HG03025 (cell line): Measurements from ENCODE around the gene CLDN15.
"Not testable (repeated sequence)": the region's sequence is repeated elsewhere in the genome, so short reads cannot be mapped to it uniquely, and the experiment has no call there.

Experiments
- ATAC-seq: cut with Tn5 transposase; IDR thresholded peaks from one replicate; pipeline ENCODE4 v1.9.1; 2021; ENCODE audit warnings: mild to moderate bottlenecking, moderate library complexity; ENCODE audit not compliant: unreplicated experiment, low FRiP score

CLDN15 gene

DNA sequence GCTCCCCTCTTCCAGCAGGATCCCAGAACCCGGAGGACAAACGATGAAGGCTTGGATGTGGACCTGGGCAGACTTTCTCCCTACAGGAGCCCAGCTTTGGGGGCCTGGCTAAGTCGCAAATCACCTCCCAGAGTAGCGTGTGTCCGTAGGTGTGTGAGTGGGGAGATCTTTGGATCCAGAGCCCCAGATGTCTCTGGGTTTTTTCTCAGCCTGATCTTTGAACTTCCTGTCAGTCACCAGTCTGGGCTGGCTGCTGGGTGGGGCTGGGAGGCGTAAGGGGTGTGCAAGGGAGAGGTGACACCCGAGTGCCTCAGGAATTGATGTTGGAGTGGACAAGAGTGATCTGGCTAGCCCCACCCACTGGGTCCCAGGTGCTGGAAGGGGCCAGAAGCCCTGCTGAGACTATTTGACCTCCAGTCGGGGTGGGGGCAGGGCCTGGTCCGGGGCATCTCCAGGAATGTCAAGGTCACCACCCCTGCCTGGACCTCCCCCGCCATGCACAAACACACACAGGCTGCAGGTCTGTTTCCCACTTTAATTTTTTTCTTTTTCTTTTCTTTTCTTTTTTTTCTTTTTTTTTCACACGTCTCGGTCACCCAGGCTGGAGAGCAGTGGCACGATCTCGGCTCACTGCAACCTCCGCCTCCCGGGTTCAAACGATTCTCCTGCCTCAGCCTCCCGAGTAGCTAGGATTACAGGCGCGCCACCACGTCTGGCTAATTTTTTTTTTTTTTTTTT, 36.6 kb downstream of the CLDN15 start, which contains the start of gene MOGAT3:
Gene MOGAT3, minus strand, starts transcription at position 175 of the 738 bp plus-strand sequence. CDS start 182 bp downstream, outside the sequence.
- ATAC-seq, result no peak

DNA sequence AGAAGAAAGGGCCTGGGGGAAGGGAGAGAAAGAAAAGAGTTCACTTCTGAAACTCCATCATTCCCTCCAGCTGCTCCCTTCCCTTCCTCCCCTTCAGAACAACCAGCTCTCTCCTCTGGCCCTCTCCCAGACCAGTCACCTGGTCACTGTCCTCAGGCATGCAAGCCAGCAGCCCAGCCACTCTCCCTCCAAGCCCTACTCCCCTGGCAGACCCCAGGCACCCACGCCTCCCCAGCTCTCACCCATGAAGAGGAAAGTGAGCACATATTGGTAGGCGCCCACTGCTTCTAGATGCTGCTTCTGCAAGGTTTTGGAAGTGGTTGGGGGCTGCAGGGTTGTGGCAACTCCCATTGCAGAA, 37.1 kb downstream of the CLDN15 start:
- no peak for ATAC-seq

DNA sequence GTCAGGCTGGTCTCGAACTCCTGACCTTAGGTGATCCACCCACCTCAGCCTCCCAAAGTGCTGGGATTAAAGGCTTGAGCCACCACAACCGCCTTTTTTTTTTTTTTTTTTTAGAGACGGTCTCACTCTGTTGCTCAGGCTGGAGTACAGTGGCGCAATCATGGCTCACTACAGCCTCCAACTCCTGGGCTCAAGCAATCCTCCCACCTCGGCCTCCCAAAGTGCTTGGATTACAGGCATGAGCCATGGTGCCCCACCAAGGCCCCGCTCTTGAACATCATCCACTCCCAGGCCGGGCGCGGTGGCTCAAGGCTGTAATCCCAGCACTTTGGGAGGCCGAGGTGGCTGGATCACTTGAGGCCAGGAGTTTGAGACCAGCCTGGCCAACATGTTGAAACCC, 38.1 kb downstream of the CLDN15 start:
- ATAC-seq, result not testable (repeated sequence)

DNA sequence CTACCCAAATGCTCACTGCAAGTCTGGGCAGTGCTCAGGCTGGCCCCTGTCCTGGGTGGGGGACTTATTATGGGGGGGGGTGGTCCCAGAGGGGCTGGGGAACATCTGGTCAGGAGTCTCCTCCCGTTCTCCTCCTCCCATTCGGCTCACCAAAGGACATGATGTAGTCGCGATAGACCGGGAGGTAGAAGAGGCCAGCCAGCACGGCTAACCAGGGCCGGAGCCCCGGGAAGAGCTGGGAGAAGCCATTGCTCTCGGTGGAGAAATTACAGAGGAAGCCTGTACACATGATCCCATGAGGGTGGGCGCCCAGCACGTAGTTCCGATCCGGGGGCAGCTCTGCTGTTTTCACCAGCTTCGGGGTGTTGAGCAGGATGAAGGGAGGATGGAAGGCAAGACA, 39.1 kb downstream of the CLDN15 start:
- ATAC-seq, result no peak

DNA sequence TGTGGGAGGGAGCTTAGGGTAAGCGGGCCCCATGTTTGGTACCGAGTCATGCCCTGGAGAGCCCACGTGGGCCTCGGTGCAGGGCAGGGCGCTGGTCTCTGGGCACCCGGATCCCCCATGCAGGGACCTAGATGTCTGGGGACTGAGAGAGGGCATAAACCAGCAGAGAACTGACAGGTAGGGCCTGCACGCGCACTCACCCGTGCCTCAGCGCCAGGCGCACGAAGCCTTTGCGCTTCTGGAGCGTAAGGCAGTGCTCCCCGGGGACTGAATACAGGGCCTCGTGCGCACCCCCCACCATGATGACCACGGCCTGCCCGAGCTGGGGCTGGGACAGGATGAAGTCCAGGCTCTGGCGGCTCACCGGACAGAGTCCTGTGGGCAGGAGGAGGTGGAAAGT, 39.6 kb downstream of the CLDN15 start:
- no peak for ATAC-seq

DNA sequence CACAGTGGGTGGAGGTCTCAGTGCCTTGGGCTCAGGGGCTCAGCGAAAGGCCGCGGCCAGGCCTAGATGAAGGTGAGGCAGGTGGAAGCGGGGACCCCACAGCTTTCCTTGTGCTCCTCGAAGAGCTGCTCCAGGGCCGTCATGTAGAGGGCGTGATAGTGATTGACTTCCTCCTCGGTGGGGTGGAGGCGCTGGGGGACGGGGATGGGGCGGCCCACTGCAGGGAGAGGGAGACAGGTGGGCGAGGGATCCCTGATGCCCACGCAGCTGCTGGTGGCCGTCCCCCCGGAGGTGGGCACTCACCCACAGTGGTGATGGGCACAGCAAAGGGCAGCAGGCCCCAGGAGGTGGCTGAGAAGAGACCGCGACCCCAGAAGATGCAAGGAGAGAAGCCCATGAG, 41.7 kb downstream of the CLDN15 start:
- no peak for ATAC-seq

DNA sequence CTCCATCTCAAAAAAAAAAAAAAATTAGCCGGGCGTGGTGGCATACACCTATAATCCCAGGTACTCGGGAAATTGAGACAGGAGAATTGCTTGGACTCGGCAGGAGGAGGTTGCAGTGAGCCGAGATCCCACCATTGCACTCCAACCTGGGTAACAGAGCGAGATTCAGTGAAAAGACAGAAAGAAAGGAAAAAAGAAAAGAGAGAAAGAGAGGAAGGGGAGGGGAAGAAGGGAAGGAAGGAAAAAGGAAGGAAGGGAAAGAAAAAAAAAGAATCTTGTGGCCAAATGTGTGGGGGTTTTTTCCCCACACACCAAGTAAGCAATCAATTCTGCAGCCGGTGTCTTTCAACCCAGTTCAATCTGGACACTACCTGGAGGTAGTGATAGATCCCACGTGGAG, 48.5 kb downstream of the CLDN15 start:
- no peak for ATAC-seq

DNA sequence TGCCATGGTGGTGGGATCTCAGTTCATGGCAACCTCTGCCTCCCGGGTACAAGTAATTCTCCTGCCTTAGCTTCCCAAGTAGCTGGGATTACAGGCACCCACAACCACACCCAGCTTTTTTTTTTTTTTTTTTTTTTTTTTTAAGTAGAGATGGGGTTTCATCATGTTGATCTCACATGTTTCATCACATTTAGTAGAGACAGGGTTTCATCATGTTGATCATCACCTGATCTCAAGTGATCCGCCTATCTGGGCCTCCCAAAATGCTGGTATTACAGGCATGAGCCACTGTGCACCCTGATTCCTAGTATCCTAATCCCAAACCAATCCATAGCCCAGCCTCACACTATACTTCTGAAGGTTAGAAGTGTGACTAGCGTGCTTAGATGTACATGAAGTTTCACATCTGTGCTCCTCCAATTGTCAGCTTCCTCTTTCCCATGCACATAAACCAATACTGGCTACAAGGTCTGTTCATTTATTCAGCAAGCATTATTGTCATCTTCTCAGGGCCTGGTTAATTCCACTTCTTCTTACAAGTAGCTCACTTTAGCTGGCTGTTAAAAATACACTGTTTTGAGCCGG, 50.7 kb downstream of the CLDN15 start:
- ATAC-seq, result no peak

DNA sequence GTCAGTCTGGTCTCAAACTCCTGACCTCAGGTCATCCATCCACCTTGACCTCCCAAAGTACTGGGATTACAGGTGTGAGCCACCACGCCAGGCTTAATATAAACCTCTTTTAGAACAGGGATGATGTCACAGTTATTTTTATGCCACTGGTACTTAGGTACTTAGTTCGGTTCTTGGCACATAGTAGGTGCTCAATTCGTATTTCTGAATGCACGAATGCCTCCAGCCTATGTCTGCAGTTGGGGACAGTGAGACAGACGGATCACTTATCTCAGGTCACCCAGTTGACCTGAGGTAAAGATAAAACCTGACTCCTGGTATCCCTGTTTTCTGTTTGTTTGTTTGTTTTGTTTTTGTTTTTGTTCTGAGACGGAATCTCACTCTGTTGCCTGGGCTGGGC, 51.4 kb downstream of the CLDN15 start:
- ATAC-seq, result no peak

DNA sequence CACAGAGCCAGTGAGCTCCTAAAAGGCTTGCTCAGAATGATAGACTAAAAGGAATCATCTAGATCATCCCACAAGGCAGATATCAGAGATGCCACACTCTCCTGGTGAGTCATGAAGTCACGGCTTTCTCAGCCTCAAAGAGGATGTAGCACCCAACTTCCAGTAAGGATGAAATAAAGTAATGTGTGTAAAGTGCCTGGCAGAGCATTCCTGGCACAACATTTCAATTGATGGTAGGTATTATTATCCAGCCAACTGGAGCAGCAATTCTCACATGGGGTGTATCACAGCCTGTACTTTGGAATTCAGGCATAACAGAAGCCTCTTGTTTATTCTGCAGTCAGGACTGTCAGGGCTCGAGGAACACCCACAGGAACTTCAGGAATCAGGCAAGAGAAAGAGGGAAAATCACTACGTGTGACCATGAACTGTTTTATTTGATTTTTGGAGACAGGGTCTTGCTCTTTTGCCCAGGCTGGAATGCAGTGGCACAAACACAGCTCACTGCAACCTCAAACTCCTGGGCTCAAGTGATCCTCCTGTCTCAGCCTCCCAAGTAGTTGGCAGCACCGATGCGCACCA, 52.3 kb downstream of the CLDN15 start:
- no peak for ATAC-seq
